Measurements from ENCODE around the gene SZT2. TPM values are rescaled to one million over a fixed set of nuclear protein-coding genes. Genes with fewer than 3 reads are reported as not detected.

The SZT2 gene
- total RNA-seq, 5 donors from 2014 or later (not counting 1 experiment from before 2014, with no cell fraction given), result 106 to 137 (median 130) TPM

GRCh38 chr1:43430831-43431230, 41.1 kb downstream of the SZT2 start:
- DNase-seq (no peak), ATAC-seq (replicated peaks in 1 of 4) (no peak)
- Histone ChIP-seq H3K9me3 (no peaks in the 10 kb centered on the region), H3K36me3 (ENCODE audit: control insufficient read depth in 2 of 2, extremely low read depth in 1 of 2, insufficient read depth in 1 of 2, low read length in 1 of 2) (peaks cover 30 to 87% of the 10 kb centered on the region in 2 donors), H3K4me1 (ENCODE audit: control insufficient read depth in 1 of 2, extremely low read depth in 1 of 2, insufficient read depth in 2 of 2, low read length in 2 of 2) (no peaks in the 10 kb centered on the region), H3K4me3 (ENCODE audit: control insufficient read depth in 1 of 2, extremely low read depth in 1 of 2, low read length in 1 of 2) (no peak overlapping the region), H3K27ac (ENCODE audit: low read length) (no peak overlapping the region), H3K27me3 (replicated peaks in 1 of 2; ENCODE audit: control insufficient read depth in 2 of 2, extremely low read depth in 1 of 2, insufficient read depth in 2 of 2, low read length in 1 of 2) (no peaks in the 10 kb centered on the region)
- no peaks in the 10 kb centered on the region for H3K4me1 Mint-ChIP-seq
- WGBS (ENCODE audit: insufficient coverage), result 96% methylated on average over 4 of the region's 5 CpGs
- H3K4me3 Mint-ChIP-seq, result no peak overlapping the region
- POLR2A ChIA-PET, result no interaction called here
- CTCF ChIA-PET, result no interaction called here
- H3K36me3 Mint-ChIP-seq, result peaks cover 72% of the 10 kb centered on the region
- H3K9me3 Mint-ChIP-seq, result no peaks in the 10 kb centered on the region
- H3K27ac Mint-ChIP-seq, result no peak overlapping the region
- no peaks in the 10 kb centered on the region for H3K27me3 Mint-ChIP-seq

GRCh38 chr1:43431676-43432075, 42.0 kb downstream of the SZT2 start:
- ChIA-PET POLR2A (no interaction called here), CTCF (interaction anchor here in 1 of 2 donors (0.6 kb wide), 1 partner anchor 41 kb away, joined by 3 read pairs; no protein-coding TSS in a partner anchor)
- Histone ChIP-seq H3K4me3 (ENCODE audit: control insufficient read depth in 1 of 2, extremely low read depth in 1 of 2, low read length in 1 of 2) (no peak overlapping the region), H3K27ac (ENCODE audit: low read length) (no peak overlapping the region), H3K27me3 (replicated peaks in 1 of 2; ENCODE audit: control insufficient read depth in 2 of 2, extremely low read depth in 1 of 2, insufficient read depth in 2 of 2, low read length in 1 of 2) (no peaks in the 10 kb centered on the region), H3K9me3 (no peaks in the 10 kb centered on the region), H3K36me3 (ENCODE audit: control insufficient read depth in 2 of 2, extremely low read depth in 1 of 2, insufficient read depth in 1 of 2, low read length in 1 of 2) (peaks cover 30 to 85% of the 10 kb centered on the region in 2 donors), H3K4me1 (ENCODE audit: control insufficient read depth in 1 of 2, extremely low read depth in 1 of 2, insufficient read depth in 2 of 2, low read length in 2 of 2) (no peaks in the 10 kb centered on the region)
- no peak overlapping the region for H3K27ac Mint-ChIP-seq
- DNase-seq (no peak), ATAC-seq (replicated peaks in 1 of 4) (no peak)
- H3K27me3 Mint-ChIP-seq, result no peaks in the 10 kb centered on the region
- no peaks in the 10 kb centered on the region for H3K9me3 Mint-ChIP-seq
- peaks cover 69% of the 10 kb centered on the region for H3K36me3 Mint-ChIP-seq
- no peak overlapping the region for H3K4me3 Mint-ChIP-seq
- no peaks in the 10 kb centered on the region for H3K4me1 Mint-ChIP-seq
- WGBS (ENCODE audit: insufficient coverage), result 96% methylated on average over 7 of the region's 9 CpGs

GRCh38 chr1:43432171-43432860, 42.6 kb downstream of the SZT2 start:
- no peaks in the 10 kb centered on the region for H3K9me3 ChIP-seq
- no peak for ATAC-seq (replicated peaks in 1 of 4)
- H3K27me3 ChIP-seq (replicated peaks in 1 of 2; ENCODE audit: control insufficient read depth in 2 of 2, extremely low read depth in 1 of 2, insufficient read depth in 2 of 2, low read length in 1 of 2), result no peaks in the 10 kb centered on the region
- peaks cover 30 to 79% of the 10 kb centered on the region in 2 donors for H3K36me3 ChIP-seq (ENCODE audit: control insufficient read depth in 2 of 2, extremely low read depth in 1 of 2, insufficient read depth in 1 of 2, low read length in 1 of 2)
- H3K4me1 ChIP-seq (ENCODE audit: control insufficient read depth in 1 of 2, extremely low read depth in 1 of 2, insufficient read depth in 2 of 2, low read length in 2 of 2), result no peaks in the 10 kb centered on the region
- 98% methylated on average over 5 of the region's 9 CpGs for WGBS (ENCODE audit: insufficient coverage)
- no peaks in the 10 kb centered on the region for H3K27me3 Mint-ChIP-seq
- no peak overlapping the region for H3K4me3 ChIP-seq (ENCODE audit: control insufficient read depth in 1 of 2, extremely low read depth in 1 of 2, low read length in 1 of 2)
- H3K36me3 Mint-ChIP-seq, result peaks cover 62% of the 10 kb centered on the region
- DNase-seq, result no peak
- H3K27ac ChIP-seq (ENCODE audit: low read length), result no peak overlapping the region
- no peaks in the 10 kb centered on the region for H3K4me1 Mint-ChIP-seq
- no peak overlapping the region for H3K27ac Mint-ChIP-seq
- no peaks in the 10 kb centered on the region for H3K9me3 Mint-ChIP-seq
- POLR2A ChIA-PET, result no interaction called here
- H3K4me3 Mint-ChIP-seq, result no peak overlapping the region
- CTCF ChIA-PET, result interaction anchor here in 1 of 2 donors (0.6 kb wide), 1 partner anchor 42 kb away, joined by 3 read pairs; no protein-coding TSS in a partner anchor

GRCh38 chr1:43432907-43433306, 43.2 kb downstream of the SZT2 start:
- H3K27ac Mint-ChIP-seq, result no peak overlapping the region

GRCh38 chr1:43434256-43434655, 44.6 kb downstream of the SZT2 start:
- ChIA-PET POLR2A (no interaction called here), CTCF (no interaction called here)
- Mint-ChIP-seq H3K27ac (no peak overlapping the region), H3K27me3 (no peaks in the 10 kb centered on the region), H3K9me3 (no peaks in the 10 kb centered on the region), H3K4me1 (no peaks in the 10 kb centered on the region), H3K4me3 (no peak overlapping the region), H3K36me3 (peaks cover 58% of the 10 kb centered on the region)
- 100% methylated on average over 5 of the region's 7 CpGs for whole genome bisulfite sequencing (ENCODE audit: insufficient coverage)
- Histone ChIP-seq H3K4me3 (ENCODE audit: control insufficient read depth in 1 of 2, extremely low read depth in 1 of 2, low read length in 1 of 2) (no peak overlapping the region), H3K9me3 (no peaks in the 10 kb centered on the region), H3K27ac (ENCODE audit: low read length) (no peak overlapping the region), H3K4me1 (ENCODE audit: control insufficient read depth in 1 of 2, extremely low read depth in 1 of 2, insufficient read depth in 2 of 2, low read length in 2 of 2) (no peaks in the 10 kb centered on the region), H3K27me3 (replicated peaks in 1 of 2; ENCODE audit: control insufficient read depth in 2 of 2, extremely low read depth in 1 of 2, insufficient read depth in 2 of 2, low read length in 1 of 2) (no peaks in the 10 kb centered on the region), H3K36me3 (ENCODE audit: control insufficient read depth in 2 of 2, extremely low read depth in 1 of 2, insufficient read depth in 1 of 2, low read length in 1 of 2) (peaks cover 27 to 68% of the 10 kb centered on the region in 2 donors)
- ATAC-seq (replicated peaks in 1 of 4) (no peak), DNase-seq (no peak)

More at GRCh38 chr1:43432907-43433306, 43.2 kb downstream of the SZT2 start:
- DNase-seq (no peak), ATAC-seq (replicated peaks in 1 of 4) (no peak)
- 100% methylated on average over 2 of the region's 5 CpGs for WGBS (ENCODE audit: insufficient coverage)
- Histone ChIP-seq H3K36me3 (ENCODE audit: control insufficient read depth in 2 of 2, extremely low read depth in 1 of 2, insufficient read depth in 1 of 2, low read length in 1 of 2) (peaks cover 27 to 73% of the 10 kb centered on the region in 2 donors), H3K27ac (ENCODE audit: low read length) (no peak overlapping the region), H3K27me3 (replicated peaks in 1 of 2; ENCODE audit: control insufficient read depth in 2 of 2, extremely low read depth in 1 of 2, insufficient read depth in 2 of 2, low read length in 1 of 2) (no peaks in the 10 kb centered on the region), H3K4me1 (ENCODE audit: control insufficient read depth in 1 of 2, extremely low read depth in 1 of 2, insufficient read depth in 2 of 2, low read length in 2 of 2) (no peaks in the 10 kb centered on the region), H3K9me3 (no peaks in the 10 kb centered on the region), H3K4me3 (ENCODE audit: control insufficient read depth in 1 of 2, extremely low read depth in 1 of 2, low read length in 1 of 2) (no peak overlapping the region)
- POLR2A ChIA-PET, result no interaction called here
- H3K9me3 Mint-ChIP-seq, result no peaks in the 10 kb centered on the region
- no peaks in the 10 kb centered on the region for H3K27me3 Mint-ChIP-seq
- CTCF ChIA-PET, result interaction anchor here in 1 of 2 donors (0.5 kb wide), 1 partner anchor 619 kb away, joined by 5 read pairs; no protein-coding TSS in a partner anchor
- H3K4me1 Mint-ChIP-seq, result no peaks in the 10 kb centered on the region
- no peak overlapping the region for H3K4me3 Mint-ChIP-seq
- peaks cover 57% of the 10 kb centered on the region for H3K36me3 Mint-ChIP-seq

- H3K4me1 ChIP-seq (ENCODE audit: control insufficient read depth in 1 of 2, extremely low read depth in 1 of 2, insufficient read depth in 2 of 2, low read length in 2 of 2), result no peaks in the 10 kb centered on the region
- no peak overlapping the region for H3K4me3 Mint-ChIP-seq
- ATAC-seq (replicated peaks in 1 of 4) (no peak), DNase-seq (no peak)
- no peaks in the 10 kb centered on the region for H3K27me3 Mint-ChIP-seq
- 91% methylated on average over 9 of the region's 14 CpGs for WGBS (ENCODE audit: insufficient coverage)
- no peak overlapping the region for H3K27ac ChIP-seq (ENCODE audit: low read length)
- H3K36me3 Mint-ChIP-seq, result peaks cover 46% of the 10 kb centered on the region
- H3K27ac Mint-ChIP-seq, result peak overlapping the region; percentile 40 to 46
- H3K9me3 ChIP-seq, result no peaks in the 10 kb centered on the region
- no peaks in the 10 kb centered on the region for H3K27me3 ChIP-seq (replicated peaks in 1 of 2; ENCODE audit: control insufficient read depth in 2 of 2, extremely low read depth in 1 of 2, insufficient read depth in 2 of 2, low read length in 1 of 2)
- POLR2A ChIA-PET, result no interaction called here
- CTCF ChIA-PET, result interaction anchor here in 1 of 2 donors (0.6 kb wide), 1 partner anchor 197 kb away, joined by 3 read pairs; no protein-coding TSS in a partner anchor
- H3K36me3 ChIP-seq (ENCODE audit: control insufficient read depth in 2 of 2, extremely low read depth in 1 of 2, insufficient read depth in 1 of 2, low read length in 1 of 2), result peaks cover 25 to 68% of the 10 kb centered on the region in 2 donors
- no peaks in the 10 kb centered on the region for H3K4me1 Mint-ChIP-seq
- H3K4me3 ChIP-seq (ENCODE audit: control insufficient read depth in 1 of 2, extremely low read depth in 1 of 2, low read length in 1 of 2), result no peak overlapping the region
- no peaks in the 10 kb centered on the region for H3K9me3 Mint-ChIP-seq
Measured at GRCh38 chr1:43435146-43436145, 45.7 kb downstream of the SZT2 start.
